Panc1 (cell line): ENCODE measurements around the gene PTPN1.

Source experiments
- CTCF ChIP-seq: fragments of 450-650 bp; IDR thresholded peaks from 2 replicates; pipeline ENCODE4 v1.5.1; 2017; ENCODE audit warnings: mild to moderate bottlenecking
- POLR2AphosphoS5 ChIP-seq: IDR thresholded peaks from 2 replicates; pipeline ENCODE4 v1.6.1; 2012; ENCODE audit warnings: mild to moderate bottlenecking, low read depth, low read length, moderate library complexity

- TF ChIP-seq CTCF = peak; percentile 52; the same call in 1 of the 2 replicates
- no peak for TF ChIP-seq POLR2AphosphoS5
Measured at GRCh38 chr20:50484271-50484976, 25.8 kb upstream of the PTPN1 start.
